Right atrium auricular region (tissue), 2 donors: ENCODE measurements around the gene ZC3H13. TPM values are rescaled to one million over a fixed set of nuclear protein-coding genes. Genes with fewer than 3 reads are reported as not detected.
"Not testable (repeated sequence)": the region's sequence is repeated elsewhere in the genome, so short reads cannot be mapped to it uniquely, and the experiment has no call there.

Experiments used
- DNase-seq: peaks from one replicate; pipeline ENCODE4 v3.0.0-alpha.2; 2019; ENCODE audit warnings: low spot score
- H3K27ac ChIP-seq, 2 donors: fragments of 200-600 bp; sonication (generic); 1 replicate in 1 of 2; 2 replicates in 1 of 2; pipeline ENCODE4 v1.5.1; 2016 to 2019
- H3K27me3 ChIP-seq, 2 donors: fragments of 200-600 bp; sonication (generic); one replicate each; pipeline versions ENCODE4 v1.5.1 to v1.6.0; 2017 to 2019
- H3K36me3 ChIP-seq: fragments of 200-600 bp; sonication (generic); one replicate; pipeline ENCODE4 v1.5.1; 2016
- H3K4me1 ChIP-seq, 2 donors: fragments of 200-600 bp; sonication (generic); one replicate each; pipeline versions ENCODE4 v1.5.1 to v1.6.0; 2017 to 2019
- H3K4me3 ChIP-seq, 2 donors: fragments of 200-600 bp; sonication (generic); 1 replicate in 1 of 2; 2 replicates in 1 of 2; pipeline ENCODE4 v1.5.1; 2017 to 2019; ENCODE audit warnings: mild to moderate bottlenecking in 1 of 2, moderate library complexity in 1 of 2
- H3K9me3 ChIP-seq, 2 donors: fragments of 200-600 bp; sonication (generic); one replicate each; pipeline ENCODE4 v1.5.1; 2019
- total RNA-seq, 2 donors: library from RNA; depleted of rRNA; stranded (reverse); fragments of >200 nt; gene quantifications; one replicate each; pipeline ENCODE4 v1.1.0, GENCODE V29; 2016
- TF ChIP-seq, protein P1 (sequence below), 2 donors: fragments of 200-600 bp; sonication (generic); IDR thresholded peaks; one replicate each; pipeline ENCODE4 v1.5.1; 2019; ENCODE audit warnings: antibody characterized with exemption in 2 of 2

The ZC3H13 gene
- total RNA-seq, 2 donors from 2014 or later: 18.2 to 21.0 TPM

- Histone ChIP-seq H3K9me3 (no peaks in the 10 kb centered on the region), H3K27ac (no peak overlapping the region), H3K36me3 (peaks cover 47% of the 10 kb centered on the region), H3K4me1 (no peaks in the 10 kb centered on the region), H3K27me3 (no peaks in the 10 kb centered on the region), H3K4me3 (no peak overlapping the region)
- TF ChIP-seq, protein P1, sequence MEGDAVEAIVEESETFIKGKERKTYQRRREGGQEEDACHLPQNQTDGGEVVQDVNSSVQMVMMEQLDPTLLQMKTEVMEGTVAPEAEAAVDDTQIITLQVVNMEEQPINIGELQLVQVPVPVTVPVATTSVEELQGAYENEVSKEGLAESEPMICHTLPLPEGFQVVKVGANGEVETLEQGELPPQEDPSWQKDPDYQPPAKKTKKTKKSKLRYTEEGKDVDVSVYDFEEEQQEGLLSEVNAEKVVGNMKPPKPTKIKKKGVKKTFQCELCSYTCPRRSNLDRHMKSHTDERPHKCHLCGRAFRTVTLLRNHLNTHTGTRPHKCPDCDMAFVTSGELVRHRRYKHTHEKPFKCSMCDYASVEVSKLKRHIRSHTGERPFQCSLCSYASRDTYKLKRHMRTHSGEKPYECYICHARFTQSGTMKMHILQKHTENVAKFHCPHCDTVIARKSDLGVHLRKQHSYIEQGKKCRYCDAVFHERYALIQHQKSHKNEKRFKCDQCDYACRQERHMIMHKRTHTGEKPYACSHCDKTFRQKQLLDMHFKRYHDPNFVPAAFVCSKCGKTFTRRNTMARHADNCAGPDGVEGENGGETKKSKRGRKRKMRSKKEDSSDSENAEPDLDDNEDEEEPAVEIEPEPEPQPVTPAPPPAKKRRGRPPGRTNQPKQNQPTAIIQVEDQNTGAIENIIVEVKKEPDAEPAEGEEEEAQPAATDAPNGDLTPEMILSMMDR (IDR thresholded peaks at IDR 0.05): no peak
- DNase-seq: no peak
Observed at GRCh38 chr13:46004491-46004890, 48.1 kb downstream of the ZC3H13 start.

DNA sequence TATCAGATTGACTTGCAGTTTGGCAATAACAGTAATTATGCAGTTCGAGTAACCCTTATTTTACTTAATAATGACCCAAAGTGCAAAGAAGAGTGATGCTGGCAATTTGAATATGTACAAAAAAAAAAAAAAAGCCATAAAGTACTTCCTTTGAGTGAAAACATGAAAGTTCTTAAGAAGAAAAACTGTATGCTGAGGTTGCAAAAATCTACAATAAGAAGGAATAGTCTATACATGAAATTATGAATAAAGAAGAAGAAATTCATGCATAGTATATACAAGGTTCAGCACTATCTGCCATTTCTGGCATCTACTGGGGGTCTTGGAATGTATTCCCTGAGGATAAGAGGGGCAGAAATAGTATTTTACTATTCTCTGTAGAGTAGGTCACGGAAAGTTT lies 55.9 kb downstream of the ZC3H13 start:
- H3K4me1 ChIP-seq: no peaks in the 10 kb centered on the region
- no peak overlapping the region for H3K4me3 ChIP-seq
- DNase-seq: no peak
- no peak overlapping the region for H3K27ac ChIP-seq
- H3K27me3 ChIP-seq: no peaks in the 10 kb centered on the region
- peaks cover 27% of the 10 kb centered on the region for H3K36me3 ChIP-seq
- H3K9me3 ChIP-seq: no peaks in the 10 kb centered on the region
- TF ChIP-seq, protein P1 (IDR thresholded peaks at IDR 0.05): no peak

DNA sequence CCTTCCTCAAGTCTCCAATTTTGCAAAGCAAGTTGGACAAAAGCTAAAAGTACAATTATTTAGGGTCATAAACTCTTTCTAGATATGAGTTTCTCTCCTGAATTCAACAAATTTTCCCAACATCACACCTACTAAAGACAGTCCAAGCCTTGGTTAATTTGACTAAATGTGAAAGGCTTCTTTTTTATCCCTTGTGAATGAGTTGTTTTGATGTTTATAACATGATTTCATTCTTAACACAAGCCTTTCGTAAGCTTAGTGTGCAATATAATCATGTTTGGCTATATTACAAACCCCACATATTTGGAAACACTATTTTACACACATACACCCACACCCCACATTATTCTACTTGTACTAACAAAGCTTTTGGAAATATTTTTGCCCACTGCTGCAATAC lies 57.3 kb downstream of the ZC3H13 start:
- DNase-seq: no peak
- no peaks in the 10 kb centered on the region for H3K4me1 ChIP-seq
- no peak overlapping the region for H3K4me3 ChIP-seq
- TF ChIP-seq, protein P1 (IDR thresholded peaks at IDR 0.05): no peak
- H3K27me3 ChIP-seq: no peaks in the 10 kb centered on the region
- no peaks in the 10 kb centered on the region for H3K9me3 ChIP-seq
- peaks cover 18% of the 10 kb centered on the region for H3K36me3 ChIP-seq
- H3K27ac ChIP-seq: no peak overlapping the region

GRCh38 chr13:45994752-45995151 lies 57.8 kb downstream of the ZC3H13 start:
- TF ChIP-seq, protein P1 (IDR thresholded peaks at IDR 0.05): no peak
- Histone ChIP-seq H3K9me3 (no peaks in the 10 kb centered on the region), H3K27me3 (no peaks in the 10 kb centered on the region), H3K36me3 (peaks cover 13% of the 10 kb centered on the region), H3K4me3 (no peak overlapping the region), H3K27ac (no peak overlapping the region), H3K4me1 (no peaks in the 10 kb centered on the region)
- no peak for DNase-seq

DNA sequence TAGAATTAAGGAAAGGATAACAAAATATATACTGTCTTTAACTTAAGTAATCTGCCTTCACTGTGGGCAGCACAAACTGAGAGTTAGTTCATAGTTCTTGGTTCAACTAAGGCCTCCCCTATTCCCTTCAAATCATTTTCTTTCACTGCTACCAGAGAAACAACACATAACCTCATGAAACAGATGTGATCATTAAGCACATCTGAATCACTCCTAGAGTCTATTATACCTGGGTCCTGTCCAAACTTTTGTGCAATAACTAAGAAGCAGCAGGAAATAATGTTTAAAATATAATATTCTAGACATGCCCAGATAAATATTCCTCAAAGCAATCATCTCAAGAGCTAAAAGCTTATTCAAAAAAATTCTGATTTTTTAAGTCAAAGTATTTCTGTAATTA lies 62.9 kb downstream of the ZC3H13 start:
- DNase-seq: no peak
- H3K27ac ChIP-seq: peak overlapping the region in 1 of 2 donors; percentile 11
- H3K36me3 ChIP-seq: peaks cover 39% of the 10 kb centered on the region
- H3K4me1 ChIP-seq: no peaks in the 10 kb centered on the region
- TF ChIP-seq, protein P1 (IDR thresholded peaks at IDR 0.05): no peak
- H3K9me3 ChIP-seq: no peaks in the 10 kb centered on the region
- no peaks in the 10 kb centered on the region for H3K27me3 ChIP-seq
- H3K4me3 ChIP-seq: no peak overlapping the region

GRCh38 chr13:45981127-45981526 lies 71.4 kb downstream of the ZC3H13 start:
- not testable (repeated sequence) for H3K4me3 ChIP-seq, H3K27me3 ChIP-seq, H3K27ac ChIP-seq, H3K9me3 ChIP-seq, H3K4me1 ChIP-seq, DNase-seq
- H3K36me3 ChIP-seq: peaks cover 22% of the 10 kb centered on the region
